Liver (tissue), 2 donors: ENCODE data around the gene GPN3.

Source experiments
- ATF3 ChIP-seq: IDR thresholded peaks from 2 replicates; pipeline ENCODE4 v1.6.1; 2016; ENCODE audit warnings: antibody characterized with exemption
- RXRA ChIP-seq, 2 donors: IDR thresholded peaks; 2 replicates each; pipeline ENCODE4 v1.6.1; 2017 to 2018; ENCODE audit warnings: antibody characterized with exemption in 2 of 2, mild to moderate bottlenecking in 1 of 2
- donor health status: healthy.

GRCh38 chr12:110505332-110505731, 37.3 kb upstream of the GPN3 start:
- TF ChIP-seq ATF3 (no peak), RXRA (IDR thresholded peaks at IDR 0.05) (no peak)
